Glomerular visceral epithelial cell (primary cell): Measurements from ENCODE around the gene NUMB.
A peak's percentile ranks its signal among the peaks of the same experiment; 100 is the strongest.

Experiments
- DNase-seq: peaks from one replicate; pipeline ENCODE4 v3.0.0-alpha.2; 2016; ENCODE audit errors: extremely low spot score

NUMB gene

DNA sequence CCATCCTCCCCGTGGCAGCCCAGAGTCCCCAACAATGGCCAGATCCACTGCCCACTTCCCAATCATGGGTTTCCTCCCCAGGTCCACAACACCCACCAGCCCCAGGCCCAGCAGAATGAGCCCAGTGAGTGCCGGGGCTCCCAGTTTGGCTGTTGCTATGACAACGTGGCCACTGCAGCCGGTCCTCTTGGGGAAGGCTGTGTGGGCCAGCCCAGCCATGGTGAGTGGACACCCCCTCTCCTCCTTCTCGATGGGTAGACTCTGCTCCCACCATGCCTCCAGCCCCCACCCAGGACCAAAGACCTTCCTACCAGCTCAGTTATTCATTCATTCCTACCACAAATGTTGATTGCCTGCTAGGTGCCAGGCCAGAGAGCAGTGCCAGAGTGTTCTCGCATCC is 197.3 kb downstream of the NUMB start:
- no peak for DNase-seq

DNA sequence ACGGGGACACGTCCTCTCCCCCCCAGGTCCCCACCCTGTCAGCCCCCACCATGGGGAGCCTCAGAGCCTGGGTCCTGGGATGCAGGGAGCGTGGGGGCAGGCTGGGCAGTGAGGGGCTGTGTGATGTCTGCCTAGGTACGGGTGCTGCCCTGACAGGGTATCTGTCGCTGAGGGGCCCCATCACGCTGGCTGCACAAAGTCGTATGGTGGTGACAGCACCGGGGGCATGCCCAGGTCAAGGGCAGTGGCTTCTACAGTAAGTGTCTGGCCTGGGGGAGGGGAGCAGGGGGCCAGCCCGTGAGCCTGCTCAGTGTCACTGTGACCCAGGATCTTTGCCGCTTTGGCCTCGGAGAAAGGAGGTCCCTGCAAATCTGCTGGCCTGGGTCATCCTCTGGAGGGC is 197.8 kb downstream of the NUMB start:
- DNase-seq, result no peak

DNA sequence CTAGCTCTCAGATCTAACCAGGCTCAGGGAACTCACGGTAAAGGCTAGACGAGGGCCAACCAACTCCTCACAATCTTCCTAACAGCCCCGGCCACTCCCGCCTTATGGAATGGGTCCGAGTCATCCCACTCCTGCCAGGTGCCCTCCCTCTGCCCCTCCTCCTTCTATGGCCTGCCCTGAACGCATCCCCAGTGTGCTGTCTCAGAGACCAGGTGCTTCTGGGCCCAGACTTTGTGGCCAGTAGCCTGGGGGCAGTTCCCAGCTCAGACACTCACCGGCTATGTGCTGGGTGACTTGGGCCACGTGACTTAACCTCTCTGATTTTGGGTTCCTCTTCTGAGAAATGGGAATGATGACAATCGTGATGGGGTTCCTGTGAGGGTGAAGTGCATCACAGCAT is 198.5 kb downstream of the NUMB start:
- DNase-seq, result no peak

DNA sequence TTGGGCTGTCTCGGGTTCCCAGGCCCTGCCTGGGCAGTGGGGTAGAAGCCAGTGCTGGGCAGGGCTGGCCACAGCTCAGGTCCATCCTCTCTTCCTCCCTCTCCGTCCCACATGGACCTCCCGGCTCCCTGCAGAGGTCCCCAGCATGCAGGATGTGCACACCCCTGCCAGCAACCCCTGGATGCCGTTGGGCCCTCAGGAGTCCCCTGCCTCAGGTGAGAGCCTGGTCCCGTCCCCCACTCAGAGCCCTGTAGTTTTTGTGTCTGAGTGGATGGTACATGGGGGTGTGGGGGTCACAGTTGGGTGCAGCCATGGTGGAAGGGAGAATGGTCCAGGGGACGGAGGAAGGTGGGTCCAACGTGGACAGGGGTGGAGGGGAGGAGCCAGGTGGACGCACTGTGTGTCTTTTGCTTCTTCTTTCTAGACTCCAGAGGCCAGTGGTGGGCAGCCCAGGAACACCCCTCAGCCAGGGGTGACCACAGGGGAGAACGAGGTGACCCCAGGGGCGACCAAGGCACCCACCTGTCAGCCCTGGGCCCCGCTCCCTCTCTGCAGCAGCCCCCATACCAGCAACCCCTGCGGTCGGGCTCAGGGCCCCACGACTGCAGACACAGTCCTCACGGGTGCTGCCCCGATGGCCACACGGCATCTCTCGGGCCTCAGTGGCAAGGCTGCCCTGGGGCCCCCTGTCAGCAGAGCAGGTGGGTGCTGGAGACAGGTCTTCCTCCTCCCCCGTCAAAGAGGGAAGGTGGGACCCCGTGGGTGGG is 199.3 kb downstream of the NUMB start:
- DNase-seq, result no peak

DNA sequence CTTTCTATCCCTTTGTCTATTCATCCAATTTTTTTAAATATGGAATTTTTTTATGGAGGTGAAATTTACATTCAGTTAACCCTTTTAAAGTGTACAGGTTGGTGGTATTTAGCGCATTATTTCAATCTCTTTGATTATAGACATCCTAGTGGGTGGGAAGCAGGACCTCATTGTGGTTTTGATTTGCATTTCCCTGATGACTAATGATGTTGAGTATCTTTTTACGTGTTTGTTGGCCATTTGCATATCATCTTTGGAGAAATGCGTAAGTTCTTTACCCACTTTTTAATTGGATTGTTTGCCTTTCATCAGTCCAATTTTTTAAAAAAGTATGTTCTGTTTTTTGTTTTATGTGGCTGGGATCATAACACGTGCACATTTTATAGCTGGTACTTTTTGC is 200.3 kb downstream of the NUMB start:
- DNase-seq, result no peak

DNA sequence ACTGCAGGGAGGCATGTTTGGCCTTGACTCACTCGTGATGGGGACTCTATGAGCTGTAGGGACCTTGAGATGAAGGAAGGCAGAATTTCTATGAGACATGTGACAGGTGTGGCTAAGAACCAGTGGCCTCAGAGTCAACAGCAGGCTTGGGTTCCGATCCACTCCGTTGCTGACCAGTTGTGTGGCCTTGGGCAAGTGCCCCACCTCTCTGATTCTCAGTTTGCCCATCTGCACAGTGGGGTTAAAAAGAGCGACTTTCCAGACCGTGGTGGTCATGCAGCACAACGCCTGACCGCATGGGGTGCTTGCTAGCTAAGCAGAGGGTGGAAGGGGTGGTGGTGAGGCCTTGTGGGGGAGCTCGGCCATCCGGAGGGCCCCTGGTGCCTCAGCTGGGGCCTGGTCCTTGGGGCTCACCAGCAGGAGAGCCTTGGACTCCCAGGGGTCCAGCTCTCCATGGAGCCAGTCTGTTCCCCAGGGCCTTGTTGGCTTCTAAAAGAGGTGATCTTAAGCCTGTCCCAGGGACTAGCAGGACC is 202.6 kb downstream of the NUMB start:
- DNase-seq, result no peak

DNA sequence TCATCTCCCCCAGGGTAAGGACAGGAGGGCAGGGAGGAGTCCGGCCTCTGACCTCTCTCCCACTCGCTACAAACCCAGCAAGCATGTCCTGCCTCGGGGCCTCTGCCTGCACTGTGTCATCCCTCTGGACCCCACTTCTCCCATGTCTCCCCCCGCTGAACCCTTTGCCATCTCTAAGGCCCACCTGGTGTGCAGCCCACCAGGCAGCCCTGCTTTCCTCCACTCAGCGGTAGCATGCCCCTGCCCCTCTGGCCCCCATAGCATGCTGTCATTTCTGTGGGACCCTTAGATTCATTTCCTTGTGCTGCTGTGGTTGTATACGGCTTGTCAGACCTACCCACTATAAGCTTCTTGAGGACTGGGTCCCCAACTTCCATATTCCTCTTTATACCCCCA is 203.3 kb downstream of the NUMB start:
- no peak for DNase-seq

DNA sequence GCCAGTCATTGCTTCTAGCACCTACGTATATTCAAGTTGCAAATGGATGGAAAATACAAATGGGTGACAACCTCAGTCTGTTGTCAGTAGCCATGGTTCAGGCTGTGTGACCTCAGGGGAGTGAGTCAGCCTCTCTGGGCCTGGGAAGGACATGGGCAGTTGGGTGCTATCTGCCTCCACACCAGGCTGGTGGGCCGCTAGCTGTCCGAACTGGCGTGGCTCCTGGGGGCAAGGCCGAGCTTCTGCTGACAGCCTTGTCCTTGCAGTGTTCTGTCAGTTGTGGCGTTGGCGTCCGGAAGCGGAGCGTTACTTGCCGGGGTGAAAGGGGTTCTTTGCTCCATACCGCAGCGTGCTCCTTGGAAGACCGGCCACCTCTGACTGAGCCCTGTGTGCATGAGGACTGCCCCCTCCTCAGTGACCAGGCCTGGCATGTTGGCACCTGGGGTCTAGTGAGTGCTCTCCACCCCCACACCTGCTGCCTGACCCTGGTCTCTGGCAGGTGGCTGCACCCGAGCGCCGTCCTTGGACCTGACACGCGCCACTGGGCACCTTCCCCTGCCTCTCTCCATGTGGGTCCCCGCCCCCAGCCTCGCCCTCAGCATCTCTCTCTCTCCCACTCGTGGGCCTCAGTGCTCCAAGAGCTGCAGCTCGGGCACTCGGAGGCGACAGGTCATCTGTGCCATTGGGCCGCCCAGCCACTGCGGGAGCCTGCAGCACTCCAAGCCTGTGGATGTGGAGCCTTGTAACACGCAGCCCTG is 203.9 kb downstream of the NUMB start:
- no peak for DNase-seq

DNA sequence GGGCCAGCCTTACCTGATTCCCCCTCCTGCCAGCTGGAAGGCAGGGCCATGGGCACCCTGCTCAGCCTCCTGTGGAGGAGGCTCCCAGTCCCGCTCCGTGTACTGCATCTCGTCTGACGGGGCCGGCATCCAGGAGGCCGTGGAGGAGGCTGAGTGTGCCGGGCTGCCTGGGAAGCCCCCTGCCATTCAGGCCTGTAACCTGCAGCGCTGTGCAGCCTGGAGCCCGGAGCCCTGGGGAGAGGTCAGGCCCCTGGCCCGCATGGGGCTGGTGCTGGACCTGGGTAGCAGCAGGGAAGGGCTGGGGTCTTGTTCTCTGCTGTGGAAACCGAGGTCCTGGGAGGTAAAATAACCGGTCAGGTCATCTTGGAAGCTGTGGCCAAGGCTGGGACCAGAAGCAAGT is 204.6 kb downstream of the NUMB start:
- DNase-seq, result no peak

DNA sequence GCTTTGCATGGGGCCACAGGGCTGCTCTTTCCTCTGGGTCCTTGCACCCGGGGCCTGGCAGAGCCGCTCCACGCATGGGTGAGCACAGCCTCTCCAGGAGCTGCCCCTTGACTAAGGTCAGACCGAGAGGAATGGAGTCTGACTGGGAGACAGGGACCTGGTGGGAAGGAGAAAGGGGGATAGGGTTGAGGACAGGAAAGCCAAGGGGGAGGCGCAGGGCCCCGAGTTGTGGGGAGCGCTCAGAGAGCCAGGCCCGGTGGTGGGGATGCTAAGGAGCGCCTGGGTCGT is 205.1 kb downstream of the NUMB start:
- DNase-seq, result no peak

DNA sequence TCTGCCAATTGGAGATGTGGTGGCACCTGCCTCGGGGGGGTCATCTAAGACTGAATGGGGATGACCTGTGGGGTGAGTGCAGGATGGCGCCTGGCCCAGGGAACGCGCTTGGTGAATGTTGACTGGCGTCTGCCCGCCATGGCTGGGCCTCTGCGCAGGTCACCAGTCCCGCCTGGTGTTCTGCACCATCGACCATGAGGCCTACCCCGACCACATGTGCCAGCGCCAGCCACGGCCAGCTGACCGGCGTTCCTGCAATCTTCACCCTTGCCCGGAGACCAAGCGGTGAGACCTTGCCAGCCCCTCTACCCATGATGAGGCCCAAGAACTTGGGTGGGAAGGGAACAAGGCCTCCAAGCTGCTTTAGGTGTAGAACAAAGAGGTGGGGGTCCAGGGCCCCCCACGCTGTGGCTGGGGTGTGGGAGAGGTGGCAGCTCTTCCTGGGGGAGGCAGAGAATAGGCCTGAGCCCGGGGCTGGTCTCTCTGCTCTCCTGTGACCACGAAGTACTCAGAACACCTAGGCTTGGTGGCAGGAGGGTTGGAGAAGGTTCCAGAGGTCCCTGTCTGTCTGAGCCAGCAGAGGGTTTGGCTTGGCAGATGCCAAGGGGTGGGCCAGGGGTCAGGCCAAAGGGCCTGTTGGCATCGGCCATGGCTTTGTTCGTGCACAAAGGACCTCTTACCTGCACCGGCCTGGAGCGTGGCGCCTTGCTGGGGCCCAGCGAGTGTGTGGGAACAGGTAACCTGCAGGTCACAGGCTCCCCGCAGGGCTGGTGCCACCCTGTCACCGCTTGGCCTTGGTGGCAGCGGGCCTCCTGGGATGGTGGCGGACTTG is 205.6 kb downstream of the NUMB start:
- no peak for DNase-seq

DNA sequence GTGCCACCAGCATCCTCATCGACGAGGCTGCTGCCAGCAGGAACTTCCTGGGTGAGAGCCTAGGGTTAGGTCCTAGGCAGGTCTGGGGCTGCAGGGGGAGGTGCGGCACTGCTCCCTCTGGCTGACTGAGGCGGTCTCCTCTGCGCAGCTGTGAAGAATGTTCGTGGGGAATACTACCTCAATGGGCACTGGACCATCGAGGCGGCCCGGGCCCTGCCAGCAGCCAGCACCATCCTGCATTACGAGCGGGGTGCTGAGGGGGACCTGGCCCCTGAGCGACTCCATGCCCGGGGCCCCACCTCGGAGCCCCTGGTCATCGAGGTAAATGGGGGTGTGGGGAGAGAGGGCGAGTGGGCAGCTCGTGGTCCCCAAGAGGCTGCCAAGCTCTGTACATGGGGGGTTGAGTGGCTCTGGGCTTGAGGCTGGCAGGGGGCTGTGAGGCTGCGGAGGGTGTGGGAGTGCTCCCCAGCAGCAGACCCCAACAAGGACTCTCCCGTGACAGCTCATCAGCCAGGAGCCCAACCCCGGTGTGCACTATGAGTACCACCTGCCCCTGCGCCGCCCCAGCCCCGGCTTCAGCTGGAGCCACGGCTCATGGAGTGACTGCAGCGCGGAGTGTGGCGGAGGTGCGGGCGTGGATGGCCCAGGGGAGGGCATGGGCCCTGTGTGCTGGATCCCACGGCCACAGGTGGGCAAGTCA is 206.7 kb downstream of the NUMB start:
- no peak for DNase-seq

DNA sequence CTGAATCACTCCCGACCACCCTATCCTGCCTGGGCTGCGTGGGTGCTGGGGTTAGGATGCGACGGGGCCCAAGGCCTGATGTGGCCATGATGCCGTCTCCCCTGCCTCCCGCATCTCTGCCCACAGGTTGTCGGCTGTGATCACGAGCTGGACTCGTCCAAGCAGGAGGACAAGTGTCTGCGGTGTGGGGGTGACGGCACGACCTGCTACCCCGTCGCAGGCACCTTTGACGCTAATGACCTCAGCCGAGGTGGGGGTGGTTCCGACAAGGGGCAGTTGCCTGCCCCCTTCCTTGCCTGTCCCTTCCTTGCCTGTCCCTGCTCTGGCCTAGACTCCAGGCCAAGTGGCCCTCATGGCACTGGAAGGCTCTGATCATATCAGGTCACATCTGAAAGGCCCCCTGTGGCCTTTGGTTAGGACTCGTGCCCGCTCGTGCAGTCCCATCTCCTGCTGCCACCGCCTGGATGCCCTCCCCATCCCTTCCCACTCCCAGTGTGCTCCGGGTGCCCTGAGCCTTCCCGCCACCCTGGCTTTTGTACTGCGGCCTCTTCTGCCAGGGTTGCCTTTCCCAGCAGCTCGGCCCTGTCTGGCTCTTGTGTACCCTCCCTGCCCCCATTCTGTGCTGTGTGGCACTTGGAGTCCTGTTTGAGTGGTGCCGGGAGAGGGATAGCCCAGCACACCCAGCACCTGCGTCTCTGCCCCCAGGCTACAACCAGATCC is 207.4 kb downstream of the NUMB start:
- DNase-seq, result no peak

DNA sequence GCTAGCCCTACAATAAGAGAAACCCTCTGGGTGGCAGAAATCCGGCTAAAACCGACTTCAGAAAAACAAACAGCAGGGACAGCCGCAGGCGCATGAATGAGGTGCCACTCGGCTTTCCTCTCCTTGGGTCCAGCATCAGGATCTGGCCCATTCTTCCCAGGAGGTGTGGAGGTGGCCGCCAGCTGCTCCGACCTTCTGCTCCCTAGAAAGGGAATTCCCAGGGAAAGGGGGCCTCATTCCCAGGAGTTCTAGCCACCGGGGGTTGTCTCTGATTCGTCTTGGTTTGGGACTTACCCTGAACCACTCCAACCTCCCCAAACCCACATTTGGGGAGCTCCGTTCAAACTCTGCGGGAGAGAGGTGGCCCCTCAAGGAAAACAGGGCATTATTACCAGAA is 208.0 kb downstream of the NUMB start:
- no peak for DNase-seq

DNA sequence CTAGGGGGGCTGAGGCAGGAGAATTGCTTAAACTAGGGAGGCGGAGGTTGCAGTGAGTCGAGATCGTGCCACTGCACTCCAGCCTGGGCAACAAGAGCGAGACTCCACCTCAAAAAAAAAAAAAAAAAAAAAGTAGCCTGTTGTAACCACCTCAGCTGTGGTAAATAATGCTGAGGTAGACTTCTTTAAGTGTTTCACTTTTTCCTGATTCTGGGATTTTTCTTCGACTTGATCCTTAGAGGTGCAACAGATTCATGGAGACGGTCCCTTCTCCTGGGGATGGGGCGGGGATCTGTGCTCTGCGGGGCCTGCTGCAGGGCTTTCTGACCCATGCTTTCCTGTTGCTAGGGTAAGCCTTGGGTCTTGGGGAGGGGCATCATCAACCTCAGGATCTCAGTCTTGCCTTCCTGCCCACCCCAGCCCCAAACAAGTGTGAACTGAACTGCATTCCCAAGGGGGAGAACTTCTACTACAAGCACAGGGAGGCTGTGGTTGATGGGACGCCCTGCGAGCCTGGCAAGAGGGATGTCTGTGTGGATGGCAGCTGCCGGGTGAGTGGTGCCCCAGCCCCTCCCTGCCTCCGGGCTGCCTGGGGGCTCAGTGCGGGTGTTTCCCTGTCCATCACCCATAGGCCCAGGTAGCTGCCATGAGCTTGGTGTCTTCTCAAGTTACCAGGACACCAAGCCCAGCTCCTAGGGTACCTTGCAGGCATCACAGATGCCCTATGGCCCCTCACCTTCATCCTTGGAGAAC is 208.6 kb downstream of the NUMB start:
- no peak for DNase-seq

DNA sequence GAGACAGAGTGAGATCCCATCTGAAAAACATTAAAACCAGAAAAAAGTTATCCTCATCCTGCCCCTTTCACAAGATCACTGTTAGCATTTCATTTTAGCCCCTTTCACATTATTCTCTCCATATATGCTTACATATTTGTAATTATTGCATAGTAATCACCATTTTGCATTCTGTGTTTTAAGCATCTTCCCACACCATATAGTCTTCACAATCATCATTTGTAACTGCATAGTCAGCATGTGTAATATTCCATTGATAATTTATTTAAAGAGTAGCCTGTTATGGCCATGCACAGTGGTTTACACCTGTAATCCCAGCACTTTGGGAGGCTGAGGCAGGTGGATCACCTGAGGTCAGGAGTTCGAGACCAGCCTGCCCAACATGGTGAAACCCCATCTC is 209.2 kb downstream of the NUMB start:
- DNase-seq, result no peak

DNA sequence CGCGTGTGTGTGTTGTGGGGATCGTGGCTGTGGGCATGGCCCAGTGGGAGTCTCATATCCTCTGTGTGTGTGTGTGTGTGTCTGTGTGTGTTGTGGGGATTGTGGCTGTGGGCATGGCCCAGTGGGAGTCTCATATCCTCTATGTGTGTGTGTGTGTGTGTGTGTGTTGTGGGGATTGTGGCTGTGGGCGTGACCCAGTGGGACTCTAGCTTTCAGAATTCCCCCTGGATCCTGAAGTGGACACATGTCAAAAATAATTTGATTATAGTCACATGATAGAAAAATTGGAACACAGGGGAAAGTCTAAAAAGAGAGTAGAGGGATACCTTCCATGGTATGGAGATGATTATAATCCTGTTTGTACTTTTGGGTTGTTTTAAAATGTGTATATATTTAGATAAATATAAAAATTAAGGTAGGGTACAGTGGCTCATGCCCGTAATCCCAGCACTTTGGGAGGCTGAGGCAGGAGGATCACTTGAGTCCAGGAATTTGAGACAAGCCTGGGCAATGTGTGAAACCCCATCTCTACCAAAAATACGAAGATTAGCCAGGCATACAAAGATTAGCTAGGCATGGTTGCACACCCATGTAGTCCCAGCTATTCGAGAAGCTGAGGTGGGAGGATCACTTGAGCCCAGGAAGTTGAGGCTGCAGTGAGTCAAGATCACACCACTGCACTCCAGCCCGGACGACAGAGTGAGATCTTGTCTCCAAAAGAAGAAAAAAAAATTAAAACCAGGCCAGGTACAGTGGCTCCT is 210.1 kb downstream of the NUMB start:
- DNase-seq, result peak; percentile 81

DNA sequence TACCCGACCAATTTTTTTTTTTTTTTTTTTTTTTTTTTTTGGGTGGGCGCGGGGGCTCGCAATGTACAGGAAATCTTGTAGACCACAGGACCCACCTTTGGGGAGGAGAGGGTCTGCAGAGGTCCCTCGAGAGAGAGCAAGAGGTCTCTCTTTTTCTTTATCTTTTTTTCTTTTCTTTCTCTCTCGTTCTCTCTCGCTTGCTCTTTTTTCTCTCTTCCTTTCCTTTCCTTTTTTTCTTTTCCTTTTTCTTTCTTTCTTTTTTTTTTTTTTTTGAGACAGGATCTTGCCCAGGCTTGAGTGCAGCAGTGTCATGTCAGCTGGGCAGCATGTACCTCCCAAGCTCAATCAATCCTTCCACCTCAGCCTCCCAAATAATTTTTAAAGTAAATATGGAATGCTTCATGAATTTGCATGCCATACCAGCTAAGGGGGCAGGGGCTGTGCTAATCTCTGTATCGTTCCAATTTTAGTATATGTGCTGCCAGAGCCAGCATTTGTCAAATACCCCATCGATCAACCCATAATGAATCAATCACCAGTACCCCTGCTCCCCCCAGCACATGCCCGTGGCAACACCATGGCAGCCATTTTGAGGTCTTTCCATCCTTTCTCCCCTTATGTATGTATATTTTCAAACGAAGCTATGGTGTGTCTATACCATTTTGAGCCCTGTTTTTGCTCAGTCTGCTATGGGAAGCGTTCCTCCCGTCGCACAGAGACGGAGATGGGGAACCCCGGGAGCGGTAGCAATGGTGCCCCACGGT is 211.8 kb downstream of the NUMB start:
- no peak for DNase-seq
